GM12892 (cell line): ENCODE data around the gene ZNF600.
"Not testable (repeated sequence)": the region's sequence is repeated elsewhere in the genome, so short reads cannot be mapped to it uniquely, and the experiment has no call there.

Source experiments
- DNase-seq: peaks from one replicate; pipeline ENCODE4 v3.0.0; 2011; ENCODE audit not compliant: insufficient read length
- FAIRE-seq: peaks from 2 replicates; lab custom pipeline; 2011; peaks lifted over from hg19 to GRCh38; lab: Jason Lieb, UNC
- POLR2A ChIP-seq: IDR thresholded peaks from 2 replicates; pipeline ENCODE4 v1.6.1; 2011; ENCODE audit warnings: low read depth, low read length, control low read depth
- POLR2AphosphoS5 ChIP-seq: IDR thresholded peaks from 2 replicates; pipeline ENCODE4 v1.6.1; 2011; ENCODE audit warnings: low read depth, low read length, control low read depth
- TAF1 ChIP-seq: IDR thresholded peaks from 2 replicates; pipeline ENCODE4 v1.6.1; 2011; ENCODE audit warnings: low read depth, mild to moderate bottlenecking, control low read depth, low read length, borderline replicate concordance

The ZNF600 gene

DNA sequence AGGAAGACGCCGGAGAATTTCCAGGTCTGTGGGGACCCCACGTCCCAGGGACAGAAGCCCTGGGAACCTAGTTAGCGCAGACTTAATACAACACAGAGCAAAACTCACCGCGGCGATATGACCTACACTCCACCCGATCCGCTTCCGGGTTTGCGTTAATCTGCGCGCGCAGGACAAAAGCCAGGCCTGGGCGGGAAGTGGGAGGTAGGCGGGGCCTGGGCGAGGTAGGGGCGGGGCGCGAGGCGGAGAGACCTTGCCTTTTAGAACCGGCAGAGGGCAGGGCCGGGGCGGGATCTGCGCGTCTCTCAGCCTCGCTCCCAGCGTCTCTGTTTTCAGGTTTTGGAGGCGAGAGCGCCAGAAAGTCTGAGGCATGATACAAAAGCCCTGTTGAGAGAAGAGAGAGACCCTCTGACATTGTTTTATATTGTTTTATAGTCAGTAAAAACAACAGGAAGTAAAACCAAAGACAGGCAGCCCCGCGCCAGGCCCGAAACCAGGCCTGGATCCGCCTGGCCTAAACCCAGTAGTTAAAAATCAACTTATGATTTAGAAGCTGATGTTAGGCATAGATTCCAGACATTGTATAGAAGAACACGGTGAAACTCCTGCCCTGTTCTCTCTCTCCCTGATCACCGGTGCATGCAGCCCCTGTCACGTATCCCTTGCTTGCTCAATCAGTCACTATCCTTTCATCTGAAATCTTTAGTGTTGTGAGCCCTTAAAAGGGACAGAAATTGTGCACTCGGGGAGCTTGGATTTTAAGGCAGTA is 51.5 kb downstream of the ZNF600 start, which contains the start of gene ZNF611:
Gene ZNF611, minus strand, starts transcription at position 152 of the 769 bp plus-strand sequence. CDS start 19,150 bp downstream, outside the sequence.
- TF ChIP-seq POLR2AphosphoS5, result peak; percentile 86
- peak; percentile 61; the same call in 1 of the 2 replicates for TF ChIP-seq TAF1
- peak; percentile 86 for TF ChIP-seq POLR2A
- peak; percentile 80 for DNase-seq
- FAIRE-seq, result peak; percentile 97

DNA sequence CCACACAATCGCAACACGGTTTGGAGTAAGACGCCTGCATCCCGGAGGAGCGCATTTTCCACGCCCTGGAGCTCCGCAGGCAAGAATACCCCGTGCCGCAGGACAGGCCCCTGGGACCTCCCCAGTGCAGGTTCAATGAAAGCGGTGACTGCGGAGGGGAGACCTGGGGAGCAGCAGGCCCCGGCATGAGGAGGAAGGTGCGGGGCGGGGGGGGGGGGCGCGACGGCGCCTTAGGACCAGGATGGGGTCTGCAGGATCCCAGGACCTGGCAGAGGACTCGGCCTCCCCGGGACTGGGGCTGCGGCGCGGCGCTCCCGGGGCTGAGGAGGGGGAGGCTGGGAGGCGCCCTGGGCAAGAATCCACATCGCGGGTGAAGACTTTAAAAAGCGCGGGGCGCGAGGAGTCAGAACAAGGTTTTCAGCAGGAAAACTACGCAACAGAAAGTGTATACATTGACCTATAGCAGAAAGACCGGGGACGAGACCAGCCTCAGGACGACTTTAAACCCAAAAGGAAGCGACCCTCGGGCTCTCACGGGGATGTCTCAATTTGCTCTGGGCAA is 52.2 kb downstream of the ZNF600 start:
- FAIRE-seq, result no peak
- no peak for TF ChIP-seq POLR2AphosphoS5
- TF ChIP-seq TAF1, result no peak
- TF ChIP-seq POLR2A, result no peak
- DNase-seq, result peak; percentile 29

DNA sequence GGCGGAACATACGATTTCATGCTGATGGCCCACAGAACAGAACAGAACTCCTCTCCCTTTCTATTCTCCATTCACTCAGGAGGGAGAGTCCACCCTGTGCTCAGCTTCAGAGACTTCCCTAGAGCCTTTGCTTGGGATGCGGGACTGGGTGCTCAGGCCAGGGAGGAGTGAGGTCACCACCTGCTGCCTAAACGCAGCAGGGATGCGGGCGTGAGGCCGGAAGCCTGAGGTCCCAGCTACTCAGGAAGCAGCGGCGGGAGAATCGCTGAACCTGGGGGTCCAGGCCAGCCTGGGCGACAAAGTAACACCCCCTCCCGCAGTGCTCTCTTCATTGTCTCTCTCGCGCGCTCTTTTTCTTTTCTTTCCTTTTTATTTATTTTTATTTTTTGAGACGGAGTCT is 60.5 kb downstream of the ZNF600 start:
- not testable (repeated sequence) for FAIRE-seq, DNase-seq

DNA sequence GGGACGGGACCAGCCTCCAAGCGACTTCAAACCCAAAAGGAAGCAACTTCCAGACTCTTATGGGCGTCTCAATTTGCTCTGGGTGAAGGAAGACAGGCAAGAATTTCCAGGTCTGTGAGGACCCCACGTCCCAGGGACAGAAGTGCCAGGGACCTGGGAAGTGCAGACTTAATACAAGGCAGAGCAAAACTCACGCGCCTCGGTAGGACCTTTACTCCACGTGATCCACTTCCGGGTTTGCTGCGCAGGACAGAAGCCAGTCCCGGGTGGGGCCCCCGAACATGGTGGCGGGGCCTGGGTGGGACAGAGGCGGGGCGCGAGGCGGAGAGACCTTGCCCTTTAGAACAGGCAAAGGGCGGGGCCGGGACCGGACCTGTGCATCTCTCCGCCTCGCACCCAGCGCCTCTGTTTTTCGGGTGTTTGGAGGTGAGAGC is 61.0 kb downstream of the ZNF600 start:
- FAIRE-seq (no peak), DNase-seq (no peak)
- TF ChIP-seq TAF1 (no peak), POLR2AphosphoS5 (no peak), POLR2A (no peak)

DNA sequence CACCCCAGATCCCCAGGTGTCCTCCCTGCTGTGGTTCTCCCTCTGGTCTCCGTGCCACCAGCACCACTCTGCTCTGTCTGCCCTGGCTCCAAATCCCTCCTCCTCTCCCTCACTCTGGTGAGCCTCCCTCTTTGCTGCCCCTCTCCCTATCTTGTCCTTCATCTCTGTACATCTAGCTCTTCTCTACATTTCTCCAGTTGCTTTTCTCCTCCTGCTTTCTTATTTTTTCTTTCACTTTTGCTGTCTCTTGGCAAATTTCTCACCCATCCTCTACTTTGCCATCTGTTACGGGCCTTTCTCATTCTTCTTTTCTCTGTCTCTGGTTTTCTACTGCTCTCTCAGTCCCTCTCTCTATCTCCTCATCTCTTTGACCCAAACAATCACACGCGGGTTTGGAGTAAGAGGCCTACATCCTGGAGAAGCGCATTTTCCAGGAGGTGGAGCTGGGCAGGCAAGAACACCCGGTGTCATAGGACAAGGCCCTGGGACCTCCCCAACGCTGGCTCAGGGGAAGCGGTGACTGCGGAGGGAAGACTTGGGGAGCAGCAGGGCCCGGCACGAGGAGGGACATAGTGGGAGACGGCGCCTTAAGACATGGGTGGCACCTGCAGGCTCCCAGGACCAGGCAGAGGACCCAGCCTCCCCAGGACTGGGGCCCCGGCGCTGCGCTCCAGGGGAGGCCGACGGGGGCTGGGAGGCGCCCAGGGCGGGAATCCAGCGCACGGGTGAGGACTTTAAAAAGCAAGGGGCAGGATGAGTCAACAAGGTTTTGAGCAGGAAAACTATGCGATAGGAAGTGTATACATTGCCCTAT is 61.7 kb downstream of the ZNF600 start:
- TF ChIP-seq POLR2A (no peak), TAF1 (no peak), POLR2AphosphoS5 (no peak)
- FAIRE-seq, result no peak
- no peak for DNase-seq

DNA sequence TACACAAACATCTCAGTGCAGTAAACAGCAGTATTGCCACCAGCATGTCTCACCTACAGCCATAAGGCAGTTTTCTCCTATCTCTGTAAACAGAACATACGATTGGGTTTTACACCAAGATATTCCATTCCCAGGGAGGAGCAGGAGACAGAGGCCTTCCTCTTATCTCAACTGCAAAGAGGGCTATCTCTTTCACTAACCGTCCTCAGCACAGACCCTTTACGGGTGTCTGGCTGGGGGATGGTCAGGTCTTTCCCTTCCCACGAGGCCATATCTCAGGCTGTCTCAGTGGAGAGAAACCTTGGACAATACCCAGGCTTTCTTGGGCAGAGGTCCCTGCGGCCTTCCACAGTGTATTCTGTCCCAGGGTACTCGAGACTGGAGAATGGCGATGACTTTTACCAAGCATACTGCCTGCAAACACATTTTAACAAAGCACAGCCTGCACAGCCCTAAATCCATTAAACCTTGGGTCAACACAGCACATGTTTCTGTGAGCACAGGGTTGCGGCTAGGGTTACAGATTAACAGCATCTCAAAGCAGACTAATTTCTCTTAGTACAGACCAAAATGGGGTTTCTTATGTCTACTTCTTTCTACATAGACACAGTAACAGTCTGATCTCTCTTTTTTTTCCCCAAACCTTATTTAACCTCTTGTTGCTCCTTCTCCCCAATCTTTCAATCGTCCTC is 62.5 kb downstream of the ZNF600 start:
- not testable (repeated sequence) for FAIRE-seq

DNA sequence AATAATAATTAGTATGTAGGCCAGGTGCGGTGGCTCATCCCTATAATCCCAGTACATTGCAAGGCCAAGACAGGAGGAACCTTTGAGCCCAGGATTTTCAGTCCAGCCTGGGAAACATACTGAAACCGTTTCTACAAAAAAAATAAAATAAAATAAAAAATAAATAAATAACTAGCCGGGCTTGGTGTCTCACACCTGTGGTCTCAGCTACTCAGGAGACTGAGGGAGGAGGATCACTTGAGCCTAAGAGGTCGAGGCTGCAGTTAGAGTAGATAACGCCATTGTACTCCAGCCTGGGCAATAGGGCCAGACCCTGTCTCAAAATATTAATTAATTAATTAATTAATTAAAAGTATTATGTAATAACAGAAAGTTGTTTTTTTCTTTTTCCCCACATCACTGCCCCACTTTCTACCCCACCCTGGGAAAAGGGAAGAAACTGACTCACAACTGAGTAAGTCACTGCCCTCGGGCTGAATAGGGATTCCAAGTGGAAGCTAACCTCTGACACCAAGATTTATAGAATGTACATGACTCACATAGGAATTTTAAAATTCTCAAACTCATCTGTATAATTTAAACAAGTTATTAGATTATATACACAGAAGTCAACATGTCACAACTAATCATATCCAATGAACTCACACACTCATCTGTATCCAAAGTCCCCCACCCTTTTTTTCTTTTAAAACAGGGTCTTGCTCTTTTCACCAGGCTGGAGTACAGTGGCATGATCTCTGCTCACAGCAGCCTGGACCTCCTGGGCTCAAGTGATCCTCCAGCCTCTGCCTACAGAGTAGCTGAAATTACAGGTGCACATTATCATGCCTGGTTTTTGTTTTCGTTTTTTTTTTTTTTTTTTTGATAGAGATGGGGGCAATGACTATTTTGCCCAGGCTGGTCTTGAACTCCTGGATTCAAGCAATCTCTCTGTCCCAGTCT is 64.3 kb downstream of the ZNF600 start:
- DNase-seq (no peak), FAIRE-seq (no peak)
- TF ChIP-seq TAF1, result no peak
- TF ChIP-seq POLR2A, result no peak
- no peak for TF ChIP-seq POLR2AphosphoS5

More for the DNA sequence above, 62.5 kb downstream of the ZNF600 start:
- DNase-seq, result not testable (repeated sequence)

DNA sequence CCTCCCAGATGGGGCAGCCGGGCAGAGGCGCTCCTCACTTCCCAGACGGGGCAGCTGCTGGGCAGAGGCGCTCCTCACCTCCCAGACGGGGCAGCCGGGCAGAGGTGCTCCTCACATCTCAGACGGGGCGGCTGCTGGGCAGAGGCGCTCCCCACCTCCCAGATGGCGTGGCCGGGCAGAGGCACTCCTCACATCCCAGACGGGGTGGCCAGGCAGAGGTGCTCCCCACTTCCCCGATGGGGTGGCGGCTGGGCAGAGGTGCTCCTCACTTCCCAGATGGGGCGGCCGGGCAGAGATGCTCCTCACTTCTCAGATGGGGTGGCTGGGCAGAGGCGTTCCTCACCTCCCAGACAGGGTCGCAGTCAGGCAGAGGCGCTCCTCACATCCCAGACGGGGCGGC is 66.0 kb downstream of the ZNF600 start:
- FAIRE-seq, DNase-seq: not testable (repeated sequence)

DNA sequence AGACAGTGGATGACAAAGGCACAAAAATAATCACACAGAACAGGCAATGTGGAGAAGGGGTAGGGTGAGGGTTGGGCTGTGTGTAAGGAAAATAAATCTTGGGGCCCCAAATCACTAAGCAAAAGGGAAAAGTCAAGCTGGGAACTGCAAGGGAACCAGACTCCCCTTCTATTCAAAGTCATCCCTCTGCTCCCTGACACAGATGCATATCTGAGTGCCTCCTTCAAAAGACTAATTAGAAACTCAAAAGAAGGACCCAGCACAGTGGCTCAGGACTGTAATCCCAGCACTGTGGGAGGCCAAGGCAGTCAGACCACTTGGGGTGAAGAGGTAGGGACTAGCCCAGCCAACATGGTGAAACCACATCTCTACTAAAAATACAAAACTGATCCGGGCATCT is 70.1 kb downstream of the ZNF600 start:
- DNase-seq (no peak), FAIRE-seq (no peak)
- TF ChIP-seq POLR2AphosphoS5 (no peak), TAF1 (no peak)

DNA sequence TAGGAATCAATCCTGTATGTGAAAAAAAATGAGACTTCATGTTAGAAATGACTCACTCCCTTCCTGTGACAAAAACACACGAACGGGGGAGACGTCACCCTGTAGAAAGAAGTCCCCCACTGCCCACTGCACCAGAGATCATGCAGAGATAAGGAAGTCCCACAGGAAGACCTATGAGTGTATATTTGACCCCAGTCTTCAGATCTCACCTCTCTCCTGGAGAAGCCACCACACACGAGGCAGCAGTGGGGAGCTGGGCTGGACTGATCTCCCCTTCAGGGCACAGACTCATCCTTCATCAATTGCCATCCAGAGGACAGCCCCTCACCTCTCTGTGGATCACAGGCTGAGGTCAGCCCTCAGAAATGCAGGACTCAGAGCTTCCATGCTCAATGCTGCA is 70.7 kb downstream of the ZNF600 start:
- FAIRE-seq, DNase-seq: not testable (repeated sequence)

DNA sequence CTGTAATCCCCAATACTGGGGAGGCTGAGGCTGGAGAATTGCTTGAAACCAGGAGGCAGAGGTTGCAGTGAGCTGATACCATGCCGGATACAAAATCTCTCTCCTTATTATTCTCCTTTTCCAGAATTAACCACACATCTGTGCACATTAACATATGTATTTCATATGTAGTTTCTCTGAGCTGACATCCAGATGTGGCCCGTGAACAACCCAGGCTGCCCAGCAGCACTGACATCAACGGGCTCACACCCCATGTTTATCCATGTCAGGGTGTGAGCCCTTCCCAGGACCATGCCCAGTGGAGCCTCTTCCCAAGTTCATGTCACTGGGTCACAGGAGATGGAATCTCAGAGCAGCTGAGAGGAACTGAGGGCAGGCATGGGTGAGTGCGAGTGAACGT is 71.3 kb downstream of the ZNF600 start:
- not testable (repeated sequence) for DNase-seq, FAIRE-seq
